PFSK-1 (cell line): ENCODE results near the gene SIVA1.

Experiments
- FOXP2 ChIP-seq: optimal IDR thresholded peaks from 2 replicates; pipeline ENCODE3; 2011; ENCODE audit warnings: borderline replicate concordance, control low read depth, inconsistent platforms; ENCODE audit not compliant: insufficient read depth; ENCODE audit errors: extremely low read length, extremely low read depth
- POLR2AphosphoS5 ChIP-seq: IDR thresholded peaks from 2 replicates; pipeline ENCODE4 v1.6.1; 2012; ENCODE audit warnings: low read depth, mild to moderate bottlenecking, control low read depth, low read length, moderate library complexity
- TF ChIP-seq, protein P1 (sequence below), 2 experiments: IDR thresholded peaks; 2 replicates each; pipeline versions ENCODE4 v1.6.1 to v1.8.0; 2011 to 2012; ENCODE audit warnings: low read depth in 2 of 2, low read length in 2 of 2, control low read depth in 1 of 2, inconsistent platforms in 1 of 2, mild to moderate bottlenecking in 1 of 2, moderate library complexity in 1 of 2; ENCODE audit not compliant: insufficient read depth in 1 of 2

DNA sequence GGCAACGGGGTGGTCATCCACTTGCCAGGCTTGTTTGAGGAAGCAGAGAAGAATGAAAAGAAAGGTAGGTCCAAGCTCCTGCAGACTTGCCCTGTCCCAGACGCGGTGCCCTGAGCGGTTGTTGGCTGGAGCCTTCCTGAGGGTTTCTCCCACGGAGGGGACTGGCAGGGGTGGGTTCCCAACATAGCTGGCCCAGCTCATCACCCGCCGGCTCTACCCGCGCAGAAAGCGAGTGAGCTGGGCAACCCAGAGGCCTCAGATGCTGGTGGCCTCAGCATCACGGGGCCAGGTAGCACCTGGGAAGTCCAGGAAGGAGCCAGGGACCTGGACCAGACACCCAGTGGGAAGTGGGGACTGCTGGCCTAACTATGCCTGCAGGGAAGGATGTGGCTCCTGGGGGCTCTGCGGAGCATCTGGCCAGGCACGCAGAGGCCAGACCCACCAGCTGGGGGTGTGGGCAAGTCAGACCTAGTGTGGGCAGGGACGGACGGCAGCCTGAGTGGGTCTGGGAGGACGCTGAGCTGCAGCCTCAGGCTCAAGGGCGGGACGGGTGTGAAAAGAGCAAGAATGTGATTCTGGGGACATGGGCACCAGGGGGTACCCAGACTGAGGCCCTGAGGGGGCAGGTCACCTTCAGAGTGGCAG is 14.4 kb upstream of the SIVA1 start:
- TF ChIP-seq POLR2AphosphoS5: no peak
- TF ChIP-seq, protein P1, sequence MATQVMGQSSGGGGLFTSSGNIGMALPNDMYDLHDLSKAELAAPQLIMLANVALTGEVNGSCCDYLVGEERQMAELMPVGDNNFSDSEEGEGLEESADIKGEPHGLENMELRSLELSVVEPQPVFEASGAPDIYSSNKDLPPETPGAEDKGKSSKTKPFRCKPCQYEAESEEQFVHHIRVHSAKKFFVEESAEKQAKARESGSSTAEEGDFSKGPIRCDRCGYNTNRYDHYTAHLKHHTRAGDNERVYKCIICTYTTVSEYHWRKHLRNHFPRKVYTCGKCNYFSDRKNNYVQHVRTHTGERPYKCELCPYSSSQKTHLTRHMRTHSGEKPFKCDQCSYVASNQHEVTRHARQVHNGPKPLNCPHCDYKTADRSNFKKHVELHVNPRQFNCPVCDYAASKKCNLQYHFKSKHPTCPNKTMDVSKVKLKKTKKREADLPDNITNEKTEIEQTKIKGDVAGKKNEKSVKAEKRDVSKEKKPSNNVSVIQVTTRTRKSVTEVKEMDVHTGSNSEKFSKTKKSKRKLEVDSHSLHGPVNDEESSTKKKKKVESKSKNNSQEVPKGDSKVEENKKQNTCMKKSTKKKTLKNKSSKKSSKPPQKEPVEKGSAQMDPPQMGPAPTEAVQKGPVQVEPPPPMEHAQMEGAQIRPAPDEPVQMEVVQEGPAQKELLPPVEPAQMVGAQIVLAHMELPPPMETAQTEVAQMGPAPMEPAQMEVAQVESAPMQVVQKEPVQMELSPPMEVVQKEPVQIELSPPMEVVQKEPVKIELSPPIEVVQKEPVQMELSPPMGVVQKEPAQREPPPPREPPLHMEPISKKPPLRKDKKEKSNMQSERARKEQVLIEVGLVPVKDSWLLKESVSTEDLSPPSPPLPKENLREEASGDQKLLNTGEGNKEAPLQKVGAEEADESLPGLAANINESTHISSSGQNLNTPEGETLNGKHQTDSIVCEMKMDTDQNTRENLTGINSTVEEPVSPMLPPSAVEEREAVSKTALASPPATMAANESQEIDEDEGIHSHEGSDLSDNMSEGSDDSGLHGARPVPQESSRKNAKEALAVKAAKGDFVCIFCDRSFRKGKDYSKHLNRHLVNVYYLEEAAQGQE (IDR thresholded peaks at IDR 0.05; ENCODE audit: insufficient read depth in 1 of 2, low read depth in 2 of 2, low read length in 2 of 2): no peak
- TF ChIP-seq FOXP2: no peak
